Stimulated activated CD4-positive, alpha-beta T cell treated with anti-CD3 and anti-CD28 coated beads, Interleukin-12 subunit alpha, Interleukin-12 subunit beta, amount 100 ng/mL, for 4 hours (primary cell): Measurements from ENCODE around the gene ZC3H11A.
"Not testable (repeated sequence)": the region's sequence is repeated elsewhere in the genome, so short reads cannot be mapped to it uniquely, and the experiment has no call there.

Source experiments
- DNase-seq: peaks from one replicate; pipeline ENCODE4 v3.0.0-alpha.2; 2020

ZC3H11A gene

GRCh38 chr1:203789966-203790365, 5.5 kb upstream of the ZC3H11A start:
- no peak for DNase-seq

- DNase-seq, result no peak
Observed at GRCh38 chr1:203791498-203791897, 3.9 kb upstream of the ZC3H11A start.

- no peak for DNase-seq
Observed at GRCh38 chr1:203792486-203792885, 2.9 kb upstream of the ZC3H11A start.

- not testable (repeated sequence) for DNase-seq
Observed at GRCh38 chr1:203793561-203793960, 1.9 kb upstream of the ZC3H11A start.

- no peak for DNase-seq
Observed at GRCh38 chr1:203794764-203795440, 521 bp upstream of the ZC3H11A start.

GRCh38 chr1:203796236-203796605, 798 bp downstream of the ZC3H11A start:
- peak; percentile 15 for DNase-seq

GRCh38 chr1:203797216-203797615, 1.8 kb downstream of the ZC3H11A start:
- DNase-seq, result no peak

GRCh38 chr1:203797948-203798655, 2.7 kb downstream of the ZC3H11A start:
- no peak for DNase-seq

- no peak for DNase-seq
Observed at GRCh38 chr1:203799157-203799556, 3.7 kb downstream of the ZC3H11A start.

- no peak for DNase-seq
Observed at GRCh38 chr1:203799971-203800370, 4.5 kb downstream of the ZC3H11A start.

- DNase-seq, result no peak
Observed at GRCh38 chr1:203805689-203806088, 10.3 kb downstream of the ZC3H11A start.

- no peak for DNase-seq
Observed at GRCh38 chr1:203807196-203807595, 11.8 kb downstream of the ZC3H11A start.

- DNase-seq, result no peak
Observed at GRCh38 chr1:203813581-203814341, 18.3 kb downstream of the ZC3H11A start.

GRCh38 chr1:203818399-203818798, 23.0 kb downstream of the ZC3H11A start:
- no peak for DNase-seq

- no peak for DNase-seq
Observed at GRCh38 chr1:203823306-203823705, 27.9 kb downstream of the ZC3H11A start.

GRCh38 chr1:203826175-203826574, 30.8 kb downstream of the ZC3H11A start:
- DNase-seq, result no peak

- DNase-seq, result no peak
Observed at GRCh38 chr1:203828002-203828401, 32.6 kb downstream of the ZC3H11A start.

- no peak for DNase-seq
Observed at GRCh38 chr1:203828503-203828902, 33.1 kb downstream of the ZC3H11A start.

GRCh38 chr1:203829247-203829646, 33.8 kb downstream of the ZC3H11A start:
- DNase-seq, result not testable (repeated sequence)

- DNase-seq, result no peak
Observed at GRCh38 chr1:203835476-203835875, 40.1 kb downstream of the ZC3H11A start.

- no peak for DNase-seq
Observed at GRCh38 chr1:203839081-203839480, 43.7 kb downstream of the ZC3H11A start.

- DNase-seq, result no peak
Observed at GRCh38 chr1:203840208-203840808, 44.9 kb downstream of the ZC3H11A start.

- no peak for DNase-seq
Observed at GRCh38 chr1:203842559-203842876, 47.1 kb downstream of the ZC3H11A start.

GRCh38 chr1:203843435-203843834, 48.0 kb downstream of the ZC3H11A start:
- no peak for DNase-seq
